IMR-90 (cell line): Measurements from ENCODE around the gene BRD3. TPM values are rescaled to one million over a fixed set of nuclear protein-coding genes. Genes with fewer than 3 reads are reported as not detected.

Source experiments
- ATAC-seq: fragments of 200-7000 bp; cut with Tn5 transposase; 2 replicates; pipeline ENCODE4 v1.9.1; 2020; ENCODE audit warnings: low read depth, mild to moderate bottlenecking, moderate library complexity
- BruUV-seq: library from RNA; stranded (reverse); fragments of 400-500 nt; replicated peaks from 2 replicates; lab custom pipeline; 2021; lab: Mats Ljungman, UMichigan
- CTCF ChIA-PET: fragments of 300-600 bp; formaldehyde crosslinking; extraction: SDS; loops from one replicate; lab custom pipeline; 2021; ENCODE audit warnings: antibody characterized with exemption; lab: Yijun Ruan, JAX
- POLR2A ChIA-PET: fragments of 300-600 bp; sonication (Branson Sonifier 250); formaldehyde crosslinking; loops from one replicate; lab custom pipeline; 2022; ENCODE audit warnings: antibody characterized with exemption; ENCODE audit not compliant: unreplicated experiment; lab: Charles Lee
- DNase-seq: peaks from one replicate; pipeline ENCODE4 v3.0.0; 2013
- H2AFZ ChIP-seq: replicated peaks from 2 replicates; pipeline ENCODE3; 2013; ENCODE audit warnings: low read length, mild to moderate bottlenecking; ENCODE audit not compliant: poor library complexity
- H2AK5ac ChIP-seq: 2 replicates; pipeline ENCODE4 v1.6.1; 2013; ENCODE audit warnings: low read depth, low read length, inconsistent platforms
- H2AK9ac ChIP-seq: replicated peaks from 2 replicates; pipeline ENCODE3; 2013; ENCODE audit warnings: mild to moderate bottlenecking, low read depth, low read length, moderate library complexity; ENCODE audit not compliant: poor library complexity
- H2BK120ac ChIP-seq: 2 replicates; pipeline ENCODE4 v1.6.1; 2013; ENCODE audit warnings: low read depth, low read length, inconsistent platforms
- H2BK15ac ChIP-seq: 3 replicates; pipeline ENCODE4 v1.6.1; 2013; ENCODE audit warnings: low read depth, low read length, inconsistent platforms
- H2BK20ac ChIP-seq: 2 replicates; pipeline ENCODE4 v1.6.1; 2013; ENCODE audit warnings: low read depth, mild to moderate bottlenecking, inconsistent platforms, low read length, moderate library complexity
- H2BK5ac ChIP-seq: 2 replicates; pipeline ENCODE4 v1.6.1; 2013; ENCODE audit warnings: mild to moderate bottlenecking, low read depth, low read length, inconsistent platforms; ENCODE audit not compliant: poor library complexity, severe bottlenecking
- H3K14ac ChIP-seq: replicated peaks from 2 replicates; pipeline ENCODE4 v1.6.1; 2013; ENCODE audit warnings: low read depth, low read length, inconsistent platforms
- H3K18ac ChIP-seq: 2 replicates; pipeline ENCODE4 v1.6.1; 2013; ENCODE audit warnings: low read depth, low read length, control low read depth
- H3K23ac ChIP-seq: 2 replicates; pipeline ENCODE4 v1.6.1; 2013; ENCODE audit warnings: low read depth, low read length, inconsistent platforms
- H3K27ac ChIP-seq: 2 replicates; pipeline ENCODE4 v1.5.1; 2013; ENCODE audit warnings: mild to moderate bottlenecking, control low read depth, low read length; ENCODE audit not compliant: insufficient read depth
- H3K27me3 ChIP-seq: 2 replicates; pipeline ENCODE4 v1.6.1; 2013; ENCODE audit warnings: low read length; ENCODE audit not compliant: control insufficient read depth, insufficient read depth
- H3K36me3 ChIP-seq: 2 replicates; pipeline ENCODE4 v1.6.1; 2013; ENCODE audit warnings: low read length, mixed read lengths; ENCODE audit not compliant: control insufficient read depth, insufficient read depth
- H3K4ac ChIP-seq: 2 replicates; pipeline ENCODE4 v1.6.1; 2013; ENCODE audit warnings: low read depth, low read length, inconsistent platforms
- H3K4me1 ChIP-seq: 2 replicates; pipeline ENCODE4 v1.6.1; 2013; ENCODE audit warnings: low read length, mixed read lengths; ENCODE audit not compliant: control insufficient read depth, insufficient read depth
- H3K4me2 ChIP-seq: 2 replicates; pipeline ENCODE4 v1.6.1; 2013; ENCODE audit warnings: low read depth, mild to moderate bottlenecking, control low read depth, low read length, moderate library complexity
- H3K4me3 ChIP-seq: 2 replicates; pipeline ENCODE4 v1.5.1; 2013; ENCODE audit warnings: low read depth, mild to moderate bottlenecking, control low read depth, low read length, moderate library complexity; ENCODE audit not compliant: insufficient read depth
- H3K56ac ChIP-seq: 2 replicates; pipeline ENCODE4 v1.6.1; 2013; ENCODE audit warnings: low read length, inconsistent platforms; ENCODE audit not compliant: insufficient read depth; ENCODE audit errors: extremely low read depth
- H3K79me1 ChIP-seq, 2 experiments: 2 replicates each; pipeline ENCODE4 v1.6.1; 2013; ENCODE audit warnings: low read length in 2 of 2, inconsistent platforms in 1 of 2, low read depth in 1 of 2
- H3K9ac ChIP-seq: 2 replicates; pipeline ENCODE4 v1.6.1; 2013; ENCODE audit warnings: low read depth, low read length, control low read depth
- H3K9me1 ChIP-seq: 2 replicates; pipeline ENCODE4 v1.6.1; 2013; ENCODE audit warnings: low read length, inconsistent platforms; ENCODE audit not compliant: insufficient read depth
- H3K9me3 ChIP-seq: 2 replicates; pipeline ENCODE4 v1.6.1; 2013; ENCODE audit warnings: low read length; ENCODE audit not compliant: control insufficient read depth, insufficient read depth
- H4K20me1 ChIP-seq: 2 replicates; pipeline ENCODE4 v1.6.1; 2013; ENCODE audit warnings: low read length, inconsistent platforms; ENCODE audit not compliant: insufficient read depth
- H4K5ac ChIP-seq: 2 replicates; pipeline ENCODE4 v1.6.1; 2013; ENCODE audit warnings: mild to moderate bottlenecking, low read depth, low read length, control low read depth
- H4K8ac ChIP-seq, 2 experiments: 2 replicates each; pipeline ENCODE4 v1.6.1; 2013; ENCODE audit warnings: low read depth in 2 of 2, low read length in 2 of 2, control low read depth in 1 of 2, inconsistent platforms in 1 of 2
- H4K91ac ChIP-seq: 2 replicates; pipeline ENCODE4 v1.6.1; 2013; ENCODE audit warnings: low read depth, low read length, inconsistent platforms; ENCODE audit not compliant: insufficient read depth
- CEBPB ChIP-seq: IDR thresholded peaks from 2 replicates; pipeline ENCODE4 v1.6.1; 2012; ENCODE audit warnings: low read depth, low read length, improper control_type of control experiment
- MAZ ChIP-seq: IDR thresholded peaks from 2 replicates; pipeline ENCODE4 v1.6.1; 2012; ENCODE audit warnings: low read depth, mild to moderate bottlenecking, low read length, improper control_type of control experiment, moderate library complexity, borderline replicate concordance
- WGBS, 2 experiments: methylation state at CpG; one replicate each; pipeline versions ENCODE4 v1.1.5 to v1.1.7; 2013; ENCODE audit warnings: missing lambda C conversion rate in 2 of 2; ENCODE audit not compliant: insufficient read length in 1 of 2; ENCODE audit errors: extremely low coverage in 2 of 2; 5-methylcytosine and 5-hydroxymethylcytosine counted together
- dilution Hi-C: fragments of 300-500 bp; cut with HindIII; formaldehyde crosslinking; loops from one replicate; pipeline ENCODE4 v1.14.3; 2018; ENCODE audit warnings: low sequenced_read_pairs; ENCODE audit not compliant: unreplicated experiment
- in situ Hi-C: fragments of 300-500 bp; cut with MboI; formaldehyde crosslinking; loops from 3 replicates; pipeline ENCODE4 v1.14.3; 2019; ENCODE audit warnings: low sequenced_read_pairs, inconsistent platforms, mixed read lengths
- intact Hi-C: fragments of 100-400 bp; cut with micrococcal nuclease; formaldehyde crosslinking; loops from 2 replicates; pipeline ENCODE4 v1.10.0; 2022
- polyA plus RNA-seq, 3 experiments: library from polyadenylated mRNA; depleted of rRNA; stranded (reverse); fragments of >200 nt; gene quantifications; 2 replicates each; pipeline ENCODE4 v1.2.3, GENCODE V29; 2012; ENCODE audit warnings: low replicate concordance in 1 of 3
- total RNA-seq: library from RNA; depleted of rRNA; stranded (reverse); fragments of >200 nt; gene quantifications from 2 replicates; pipeline ENCODE4 v1.2.3, GENCODE V29; 2012

The BRD3 gene
- total and polyA plus RNA-seq, 2 of the 4 experiments (the other 2 are of a cell fraction): 2.2 to 7.1 TPM

GRCh38 chr9:134055981-134056461 is 11.8 kb downstream of the BRD3 start:
- H3K18ac ChIP-seq: no peak overlapping the region
- ATAC-seq: peak; percentile 73
- no peak overlapping the region for H2BK120ac ChIP-seq
- H2AK9ac ChIP-seq: peak overlapping the region; percentile 76
- no peak overlapping the region for H4K8ac ChIP-seq
- H4K20me1 ChIP-seq: peaks cover 73% of the 10 kb centered on the region
- H3K4me3 ChIP-seq: no peak overlapping the region
- no peak overlapping the region for H2AK5ac ChIP-seq
- H3K9me1 ChIP-seq: peaks cover 7% of the 10 kb centered on the region; the same call in 1 of the 2 replicates
- BruUV-seq: no TSS peak
- peaks cover 38 to 74% of the 10 kb centered on the region in 2 experiments for H3K79me1 ChIP-seq
- CTCF ChIA-PET: no interaction called here
- POLR2A ChIA-PET: no interaction called here
- dilution Hi-C loops (no loop called here), in situ Hi-C loops (no loop called here), intact Hi-C loops (no loop called here)
- H2BK5ac ChIP-seq: no peak overlapping the region
- H2BK20ac ChIP-seq: no peak overlapping the region
- H3K9me3 ChIP-seq: no peaks in the 10 kb centered on the region
- 33% methylated on average over 7 of the region's 13 CpGs; no CpG with 5 or more reads in 1 of the 2 experiments for WGBS, 2 experiments
- no peak overlapping the region for H3K56ac ChIP-seq
- no peak overlapping the region for H2BK15ac ChIP-seq
- H2AFZ ChIP-seq: peak overlapping the region; percentile 61
- H3K9ac ChIP-seq: no peak overlapping the region
- peak; percentile 62 for DNase-seq
- no peak overlapping the region for H3K4ac ChIP-seq
- H3K4me1 ChIP-seq: peaks cover 17% of the 10 kb centered on the region
- H3K14ac ChIP-seq: no peak overlapping the region
- TF ChIP-seq MAZ (peak; percentile 25; the same call in 1 of the 2 replicates), CEBPB (no peak)
- no peak overlapping the region for H3K27ac ChIP-seq
- peaks cover 18% of the 10 kb centered on the region for H3K36me3 ChIP-seq
- no peak overlapping the region for H3K23ac ChIP-seq
- H3K27me3 ChIP-seq: no peaks in the 10 kb centered on the region
- no peak overlapping the region for H3K4me2 ChIP-seq
- no peak overlapping the region for H4K5ac ChIP-seq
- no peak overlapping the region for H4K91ac ChIP-seq
